Measurements from ENCODE around the gene ILKAP. TPM values are rescaled to one million over a fixed set of nuclear protein-coding genes. Genes with fewer than 3 reads are reported as not detected.

Gene ILKAP
- total RNA-seq, 3 donors from 2014 or later = 31.4 to 43.9 (median 38.3) TPM

DNA sequence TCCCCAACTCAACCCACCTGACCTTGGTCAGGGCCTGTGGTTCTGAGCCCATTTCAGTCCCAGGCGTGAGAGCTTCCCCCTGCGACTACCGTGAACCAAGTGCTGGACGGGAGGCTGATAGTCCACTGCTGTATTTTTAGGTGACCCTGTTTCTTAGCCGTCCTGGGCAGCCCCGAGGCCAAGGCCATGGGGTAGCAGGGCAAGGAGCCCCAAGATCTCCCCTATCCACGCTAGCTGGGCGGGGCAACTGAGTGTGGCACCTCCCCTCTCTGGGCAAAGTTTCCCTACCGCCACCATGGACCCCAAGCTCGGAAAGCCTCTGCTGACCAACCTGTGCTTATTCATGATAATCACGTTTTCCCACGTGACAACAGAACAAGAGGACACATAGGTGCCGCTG lies 65.6 kb downstream of the ILKAP start:
- no peak for DNase-seq (ENCODE audit: low spot score in 2 of 2)
- no peaks in the 10 kb centered on the region for H3K4me1 ChIP-seq
- intact Hi-C loops (cut with DNase I; ENCODE audit: low total_unique reads) = no loop called here
- H3K9me3 ChIP-seq = no peaks in the 10 kb centered on the region
- H3K27ac ChIP-seq = peak overlapping the region in 1 of 2 donors; percentile 19
- no peaks in the 10 kb centered on the region for H3K36me3 ChIP-seq
- no peaks in the 10 kb centered on the region for H3K27me3 ChIP-seq
- H3K4me3 ChIP-seq = no peak overlapping the region
- TF ChIP-seq POLR2AphosphoS5 (IDR thresholded peaks at IDR 0.05) (no peak), POLR2A (IDR thresholded peaks at IDR 0.05) (no peak)
- TF ChIP-seq, protein P1, sequence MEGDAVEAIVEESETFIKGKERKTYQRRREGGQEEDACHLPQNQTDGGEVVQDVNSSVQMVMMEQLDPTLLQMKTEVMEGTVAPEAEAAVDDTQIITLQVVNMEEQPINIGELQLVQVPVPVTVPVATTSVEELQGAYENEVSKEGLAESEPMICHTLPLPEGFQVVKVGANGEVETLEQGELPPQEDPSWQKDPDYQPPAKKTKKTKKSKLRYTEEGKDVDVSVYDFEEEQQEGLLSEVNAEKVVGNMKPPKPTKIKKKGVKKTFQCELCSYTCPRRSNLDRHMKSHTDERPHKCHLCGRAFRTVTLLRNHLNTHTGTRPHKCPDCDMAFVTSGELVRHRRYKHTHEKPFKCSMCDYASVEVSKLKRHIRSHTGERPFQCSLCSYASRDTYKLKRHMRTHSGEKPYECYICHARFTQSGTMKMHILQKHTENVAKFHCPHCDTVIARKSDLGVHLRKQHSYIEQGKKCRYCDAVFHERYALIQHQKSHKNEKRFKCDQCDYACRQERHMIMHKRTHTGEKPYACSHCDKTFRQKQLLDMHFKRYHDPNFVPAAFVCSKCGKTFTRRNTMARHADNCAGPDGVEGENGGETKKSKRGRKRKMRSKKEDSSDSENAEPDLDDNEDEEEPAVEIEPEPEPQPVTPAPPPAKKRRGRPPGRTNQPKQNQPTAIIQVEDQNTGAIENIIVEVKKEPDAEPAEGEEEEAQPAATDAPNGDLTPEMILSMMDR (IDR thresholded peaks at IDR 0.05) = no peak

DNA sequence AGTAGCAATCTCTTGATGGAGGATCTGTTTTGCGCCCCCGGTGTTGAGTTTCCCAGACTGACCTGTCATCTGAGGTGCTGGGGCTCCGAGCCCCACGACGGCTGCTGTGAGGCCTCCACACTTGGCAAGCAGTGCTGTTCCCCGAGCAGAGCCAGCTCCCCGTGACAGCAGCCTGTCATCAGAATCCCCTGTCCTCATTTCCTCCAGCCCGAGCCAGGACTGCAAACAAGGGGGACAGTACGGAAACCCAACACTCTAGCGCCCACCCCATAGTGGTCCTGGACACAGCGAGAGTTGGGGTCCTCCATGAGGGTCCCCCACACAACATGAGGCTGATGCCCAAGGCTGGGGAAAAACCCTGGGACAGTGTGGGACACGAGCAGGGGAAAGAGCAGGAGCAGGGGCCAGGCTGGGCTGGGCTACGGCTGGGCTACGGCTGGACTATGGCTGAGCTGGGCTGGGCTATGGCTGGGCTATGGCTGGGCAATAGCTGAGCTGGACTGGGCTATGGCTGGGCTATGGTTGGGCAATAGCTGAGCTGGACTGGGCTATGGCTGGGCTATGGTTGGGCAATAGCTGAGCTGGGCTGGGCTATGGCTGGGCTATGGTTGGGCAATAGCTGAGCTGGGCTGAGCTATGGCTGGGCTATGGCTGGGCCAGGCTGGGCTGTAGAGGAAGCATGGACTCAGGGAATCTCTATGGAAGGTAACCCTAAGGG lies 66.5 kb downstream of the ILKAP start:
- H3K27ac ChIP-seq = peak overlapping the region in 1 of 2 donors; percentile 19
- no peak for DNase-seq (ENCODE audit: low spot score in 2 of 2)
- intact Hi-C loops (cut with DNase I; ENCODE audit: low total_unique reads) = no loop called here

DNA sequence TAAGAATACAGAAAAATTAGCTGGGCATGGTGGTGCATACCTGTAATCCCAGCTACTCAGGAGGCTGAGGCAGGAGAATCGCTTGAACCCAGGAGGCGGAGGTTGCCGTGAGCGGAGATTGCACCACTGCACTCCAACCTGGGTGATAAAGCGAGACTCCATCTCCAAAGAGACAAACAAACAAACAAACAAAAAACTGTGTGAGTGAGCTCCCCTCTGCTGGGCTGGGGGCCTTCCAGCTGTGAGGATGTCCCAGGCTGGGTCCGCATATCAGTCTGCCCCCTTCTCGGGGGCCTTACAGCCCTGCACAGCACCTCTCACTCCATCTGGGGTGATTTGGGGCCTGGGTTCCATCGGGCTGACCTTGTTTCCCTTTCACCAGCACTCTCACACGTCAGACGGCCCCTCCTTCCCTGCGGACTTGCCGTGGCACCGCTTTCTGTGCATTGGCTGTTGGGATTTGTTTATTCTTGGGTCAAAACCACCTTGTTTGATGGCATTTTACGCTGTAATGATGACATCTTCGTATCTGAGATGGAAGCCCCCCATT lies 67.8 kb downstream of the ILKAP start:
- Histone ChIP-seq H3K27ac (no peak overlapping the region), H3K4me1 (no peaks in the 10 kb centered on the region), H3K27me3 (no peaks in the 10 kb centered on the region), H3K4me3 (no peak overlapping the region), H3K36me3 (no peaks in the 10 kb centered on the region), H3K9me3 (no peaks in the 10 kb centered on the region)
- TF ChIP-seq POLR2A (IDR thresholded peaks at IDR 0.05) (no peak), POLR2AphosphoS5 (IDR thresholded peaks at IDR 0.05) (no peak)
- TF ChIP-seq, protein P1 (IDR thresholded peaks at IDR 0.05) = no peak
- no peak for DNase-seq (ENCODE audit: low spot score in 2 of 2)
- intact Hi-C loops (cut with DNase I; ENCODE audit: low total_unique reads) = no loop called here

More for the DNA sequence above, 66.5 kb downstream of the ILKAP start:
- Histone ChIP-seq H3K4me1 (no peaks in the 10 kb centered on the region), H3K9me3 (no peaks in the 10 kb centered on the region), H3K27me3 (no peaks in the 10 kb centered on the region), H3K36me3 (no peaks in the 10 kb centered on the region), H3K4me3 (no peak overlapping the region)
- TF ChIP-seq POLR2A (IDR thresholded peaks at IDR 0.05) = no peak

DNA sequence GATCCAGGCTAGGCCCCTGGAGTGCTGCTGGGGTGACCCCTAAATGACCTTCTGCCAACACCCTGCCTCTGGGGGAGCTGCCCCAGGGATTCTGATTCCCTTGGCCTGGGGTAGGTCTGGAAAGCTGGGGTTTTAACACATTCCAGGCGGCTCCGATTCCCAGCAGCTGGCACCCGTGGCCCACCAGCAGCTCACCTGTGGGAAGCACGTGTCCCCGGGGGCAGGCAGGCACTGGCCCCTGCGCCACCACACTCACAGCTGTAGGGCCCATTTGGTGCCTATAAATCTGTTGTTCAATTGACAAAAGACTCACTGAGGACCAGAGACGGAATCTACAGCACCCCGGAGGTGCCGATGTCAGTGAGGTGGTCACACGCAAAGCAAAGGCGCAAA lies 69.1 kb downstream of the ILKAP start:
- Histone ChIP-seq H3K36me3 (no peaks in the 10 kb centered on the region), H3K9me3 (no peaks in the 10 kb centered on the region), H3K27me3 (no peaks in the 10 kb centered on the region), H3K27ac (no peak overlapping the region), H3K4me1 (no peaks in the 10 kb centered on the region), H3K4me3 (no peak overlapping the region)
- intact Hi-C loops (cut with DNase I; ENCODE audit: low total_unique reads) = no loop called here
- TF ChIP-seq, protein P1 (IDR thresholded peaks at IDR 0.05) = no peak
- no peak for TF ChIP-seq POLR2A (IDR thresholded peaks at IDR 0.05)
- TF ChIP-seq POLR2AphosphoS5 (IDR thresholded peaks at IDR 0.05) = no peak
- DNase-seq (ENCODE audit: low spot score in 2 of 2) = no peak

DNA sequence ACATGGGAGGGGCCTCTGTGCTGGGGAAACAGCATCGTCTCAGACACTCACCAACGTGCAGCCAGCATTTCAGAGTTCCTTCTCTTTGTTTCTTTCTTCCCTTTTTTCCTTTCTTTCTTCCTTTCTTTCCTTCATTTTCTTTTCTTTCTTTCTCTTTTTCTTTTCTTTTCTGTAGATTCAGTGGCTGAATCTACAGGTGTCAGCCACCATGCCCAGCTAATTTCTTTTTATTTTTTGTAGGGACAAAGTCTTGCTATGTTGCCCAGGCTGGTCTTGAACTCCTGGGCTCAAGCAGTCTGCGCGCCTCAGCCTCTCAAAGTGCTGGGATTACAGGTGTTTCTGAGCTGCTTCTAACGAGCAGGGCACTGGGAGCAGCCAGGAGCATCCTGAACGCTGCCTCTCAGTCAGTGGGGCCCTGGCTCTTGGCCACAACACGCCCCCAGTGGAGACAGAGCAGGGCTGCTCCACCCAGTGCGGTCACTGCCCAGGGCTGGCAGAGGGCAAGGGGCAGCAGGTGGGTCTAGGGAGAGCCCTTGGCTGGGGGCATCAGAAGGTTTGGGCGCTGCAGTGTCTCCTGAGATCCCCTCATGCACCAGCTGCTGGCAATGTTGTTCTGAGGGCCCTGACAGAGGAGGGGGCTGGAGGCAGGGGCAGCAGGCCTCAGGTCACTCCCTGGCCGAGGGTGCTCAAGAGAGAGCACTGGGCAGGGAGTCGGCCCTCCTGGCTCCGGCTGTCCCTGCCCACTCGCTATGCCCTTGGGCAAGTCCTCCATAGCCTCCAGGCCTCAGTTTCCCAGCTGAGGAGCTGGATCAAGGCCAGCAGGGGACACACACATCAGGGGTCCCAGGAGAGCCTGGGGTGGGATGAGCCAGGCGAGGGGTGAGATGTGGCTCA lies 69.7 kb downstream of the ILKAP start:
- H3K9me3 ChIP-seq = no peaks in the 10 kb centered on the region
- H3K36me3 ChIP-seq = no peaks in the 10 kb centered on the region
- intact Hi-C loops (cut with DNase I; ENCODE audit: low total_unique reads) = no loop called here
- no peaks in the 10 kb centered on the region for H3K4me1 ChIP-seq
- DNase-seq (ENCODE audit: low spot score in 2 of 2) = no peak
- H3K27me3 ChIP-seq = no peaks in the 10 kb centered on the region
- TF ChIP-seq, protein P1 (IDR thresholded peaks at IDR 0.05) = no peak
- no peak overlapping the region for H3K27ac ChIP-seq
- no peak overlapping the region for H3K4me3 ChIP-seq
